Stimulated activated CD8-positive, alpha-beta memory T cell treated with anti-CD3 and anti-CD28 coated beads, Interleukin-4, amount 100 ng/mL, for 48 hours (primary cell): ENCODE measurements around the gene SNX5.
"Not testable (repeated sequence)": the region's sequence is repeated elsewhere in the genome, so short reads cannot be mapped to it uniquely, and the experiment has no call there.

Experiments
- DNase-seq: peaks from one replicate; pipeline ENCODE4 v3.0.0-alpha.2; 2020

Gene SNX5

DNA sequence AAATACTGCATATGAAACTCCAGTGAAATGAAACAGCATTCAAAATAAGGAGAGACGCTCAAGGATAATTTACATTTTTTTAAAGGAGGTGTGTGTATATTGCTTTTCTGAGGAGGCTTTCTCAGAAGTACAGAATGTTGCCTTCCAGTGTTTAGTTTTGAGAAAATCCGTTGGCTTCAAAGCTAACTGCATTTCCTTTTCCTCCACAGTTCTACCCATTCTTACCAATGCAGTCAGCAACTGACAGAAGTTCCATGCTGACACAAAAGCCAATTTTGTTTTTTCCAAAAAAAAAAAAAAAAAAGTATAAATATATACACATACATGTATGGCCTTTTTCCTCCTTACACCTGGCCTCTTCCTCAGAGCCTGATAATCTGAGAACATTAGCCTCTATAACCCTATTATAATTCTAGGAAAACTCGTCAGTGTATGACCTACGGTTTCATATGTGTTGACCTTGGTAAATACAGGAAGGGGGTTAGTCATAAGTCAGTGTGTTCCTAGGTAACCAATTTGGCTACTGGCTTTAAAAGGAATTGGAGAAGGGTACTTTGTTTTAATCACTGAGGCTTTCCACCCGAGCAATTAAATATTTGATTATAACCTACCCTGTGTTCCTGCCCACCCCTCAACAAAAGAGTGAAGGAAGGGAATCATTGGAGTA is 24.4 kb upstream of the SNX5 start:
- no peak for DNase-seq

DNA sequence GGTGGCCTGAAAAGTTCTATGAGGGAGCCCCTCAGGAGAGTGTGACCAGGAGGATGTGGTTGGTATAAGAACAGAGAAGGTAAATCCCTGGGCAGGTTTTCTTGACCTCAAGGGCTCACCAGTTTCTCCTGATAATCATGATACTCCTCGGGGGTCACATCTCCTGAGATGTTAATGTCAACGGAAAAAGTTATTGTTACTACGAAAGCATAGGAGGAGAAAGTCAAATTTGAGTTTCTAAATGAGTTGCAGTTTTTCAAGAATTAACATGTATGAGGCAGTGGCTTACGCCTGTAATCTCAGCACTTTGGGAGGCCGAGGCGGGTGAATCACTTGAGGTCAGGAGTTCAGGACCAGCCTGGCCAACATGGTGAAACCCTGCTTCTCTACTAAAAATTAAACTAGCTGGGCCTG is 23.6 kb upstream of the SNX5 start:
- DNase-seq: peak; percentile 66

DNA sequence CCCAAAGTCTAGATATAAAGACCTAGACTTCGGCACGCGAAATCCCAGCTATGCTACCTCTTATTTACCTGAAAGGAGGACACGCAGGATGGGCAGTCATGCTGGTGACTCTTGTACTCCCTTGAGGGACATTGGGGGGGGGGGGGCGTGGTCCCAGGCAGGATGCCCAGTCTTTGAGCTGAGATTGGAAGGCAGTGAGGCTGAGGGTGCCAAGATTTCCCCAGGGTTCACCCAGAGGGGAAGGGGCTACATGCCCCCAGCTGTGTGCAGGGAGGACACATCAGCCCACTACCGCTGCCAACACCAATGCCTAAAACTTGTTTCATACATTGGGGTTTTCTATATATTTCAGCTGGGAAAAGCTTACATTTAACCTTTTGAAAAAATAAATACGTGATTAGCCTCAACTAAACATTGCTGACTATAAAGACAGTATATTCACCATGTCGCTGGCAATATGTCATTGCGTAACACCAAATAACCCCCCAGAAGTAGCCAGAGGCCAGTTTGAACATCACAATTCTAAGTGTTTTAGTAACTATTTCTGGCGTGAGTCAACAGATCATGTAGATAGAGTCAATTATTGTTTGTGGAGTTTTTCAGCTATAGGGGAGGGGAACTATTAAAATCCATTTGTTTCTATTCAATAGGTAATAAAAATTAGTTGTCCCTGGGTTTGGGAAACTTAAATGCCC is 21.8 kb upstream of the SNX5 start:
- no peak for DNase-seq

DNA sequence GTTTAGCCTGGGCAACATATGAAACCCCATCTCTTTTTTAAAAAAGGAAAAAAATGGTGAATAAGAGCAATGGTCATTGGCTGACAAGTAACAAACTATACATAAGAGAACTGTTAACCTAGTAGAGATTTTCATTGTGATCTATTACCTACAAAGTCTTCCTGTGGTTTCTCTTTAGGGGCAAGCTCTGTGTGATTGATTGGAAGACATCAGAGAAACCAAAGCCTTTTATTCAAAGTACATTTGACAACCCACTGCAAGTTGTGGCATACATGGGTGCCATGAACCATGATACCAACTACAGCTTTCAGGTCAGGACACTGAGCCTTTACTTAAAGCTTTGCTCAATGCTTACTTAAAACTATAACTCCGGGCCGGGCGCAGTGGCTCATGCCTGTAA is 19.4 kb upstream of the SNX5 start:
- no peak for DNase-seq

DNA sequence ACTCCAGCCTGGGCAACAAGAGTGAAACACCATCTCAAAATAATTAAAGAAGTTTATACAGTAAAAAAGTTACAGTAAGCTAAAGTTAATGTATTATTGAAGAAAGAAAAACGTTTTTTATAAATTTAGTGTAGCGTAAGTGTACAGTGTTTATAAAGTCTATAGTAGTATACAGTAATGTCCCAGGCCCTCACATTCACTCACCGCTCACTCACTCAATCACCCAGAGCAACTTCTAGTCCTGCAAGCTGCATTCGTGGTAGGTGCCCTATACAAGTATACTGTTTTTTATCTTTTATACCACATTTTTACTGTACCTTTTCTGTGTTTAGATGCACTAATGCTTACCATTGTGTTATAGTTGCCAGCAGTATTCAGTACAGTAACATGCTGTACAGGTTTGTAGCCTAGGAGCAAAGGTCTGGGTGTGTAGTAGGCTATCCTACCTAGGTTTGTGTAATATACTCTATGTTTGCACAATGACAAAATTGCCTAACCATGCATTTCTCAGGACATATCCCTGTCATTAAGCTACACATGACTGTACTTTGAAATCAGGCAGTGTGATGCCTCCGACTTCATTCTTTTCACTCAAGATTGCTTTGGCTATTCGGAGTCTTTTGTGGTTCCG is 16.9 kb upstream of the SNX5 start:
- no peak for DNase-seq

DNA sequence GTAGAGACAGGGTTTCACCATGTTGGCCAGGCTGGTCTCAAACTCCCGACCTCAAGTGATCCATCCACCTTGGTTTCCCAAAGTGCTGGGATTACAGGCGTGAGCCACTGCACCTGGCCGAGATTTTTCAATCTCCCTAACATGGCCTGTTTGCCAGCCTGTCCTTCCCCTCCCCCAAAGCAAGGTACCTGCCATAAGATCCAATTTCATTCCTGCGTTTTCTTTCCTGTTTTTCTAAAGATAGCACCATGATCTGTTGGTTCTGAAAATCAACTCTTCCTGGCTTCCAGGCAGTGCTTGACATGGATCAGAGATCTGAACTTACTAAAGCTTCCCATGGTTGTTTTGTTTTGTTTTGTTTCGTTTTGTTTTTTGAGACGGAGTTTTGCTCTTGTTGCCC is 7.7 kb upstream of the SNX5 start:
- DNase-seq: no peak

DNA sequence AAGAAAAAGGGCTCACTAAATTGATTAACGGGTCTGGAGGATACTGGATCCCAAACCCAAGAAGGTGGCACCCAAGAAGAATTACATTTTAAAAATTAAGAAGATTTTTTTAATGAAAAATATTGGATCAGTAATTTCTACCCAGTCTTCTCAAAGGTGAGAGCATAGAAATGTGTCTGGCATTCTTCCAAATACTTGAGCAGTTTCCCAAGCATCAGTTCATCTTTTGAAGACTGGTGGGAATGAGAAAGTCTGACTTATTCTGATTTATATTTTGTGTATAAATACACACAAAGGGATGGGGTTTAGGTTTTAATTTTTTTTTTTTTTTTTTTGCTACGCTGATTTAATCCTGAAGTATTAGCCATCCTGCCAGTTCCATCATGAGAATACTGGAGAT is 3.5 kb upstream of the SNX5 start:
- DNase-seq: no peak

DNA sequence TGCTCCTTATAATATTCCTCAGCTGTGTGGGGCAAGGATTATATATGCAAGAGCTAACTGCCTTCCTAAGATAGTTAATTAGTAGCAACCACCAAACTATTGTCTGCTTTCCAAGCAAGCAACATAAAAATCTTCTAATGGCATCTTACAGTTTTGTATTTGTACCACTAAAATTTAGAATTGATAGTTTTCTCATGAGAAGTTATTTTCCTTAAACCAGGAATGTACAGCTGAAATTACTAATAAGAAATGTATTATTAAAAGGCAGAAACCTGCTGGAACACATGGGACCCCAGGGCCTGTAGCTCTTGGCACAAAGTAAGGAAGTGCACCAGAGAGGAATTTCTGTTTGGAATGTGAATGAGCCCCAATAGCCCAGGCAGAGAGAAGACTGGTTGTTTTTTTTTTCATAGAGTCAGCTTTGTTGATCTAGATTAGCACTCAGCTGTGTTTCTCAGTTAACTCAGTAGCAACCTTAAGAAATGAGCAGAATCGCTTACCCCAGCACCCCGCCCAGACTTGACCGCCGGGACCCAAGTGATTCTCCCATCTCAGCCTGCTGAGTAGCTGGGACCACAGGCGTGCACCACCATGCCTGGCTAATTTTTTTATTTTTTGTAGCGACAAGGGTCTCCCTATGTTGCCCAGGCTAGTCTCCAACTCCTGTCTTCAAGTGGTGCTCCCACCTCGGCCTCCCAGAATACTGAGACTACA is 2.9 kb upstream of the SNX5 start:
- no peak for DNase-seq

DNA sequence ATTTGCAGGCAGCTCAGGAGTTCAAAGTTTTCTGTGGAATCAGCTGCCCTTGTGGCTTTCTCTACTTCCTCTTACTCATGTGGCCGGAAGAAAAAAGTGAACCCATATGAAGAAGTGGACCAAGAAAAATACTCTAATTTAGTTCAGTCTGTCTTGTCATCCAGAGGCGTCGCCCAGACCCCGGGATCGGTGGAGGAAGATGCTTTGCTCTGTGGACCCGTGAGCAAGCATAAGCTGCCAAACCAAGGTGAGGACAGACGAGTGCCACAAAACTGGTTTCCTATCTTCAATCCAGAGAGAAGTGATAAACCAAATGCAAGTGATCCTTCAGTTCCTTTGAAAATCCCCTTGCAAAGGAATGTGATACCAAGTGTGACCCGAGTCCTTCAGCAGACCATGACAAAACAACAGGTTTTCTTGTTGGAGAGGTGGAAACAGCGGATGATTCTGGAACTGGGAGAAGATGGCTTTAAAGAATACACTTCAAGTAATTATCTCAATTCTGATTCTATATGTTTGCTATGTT is 1.4 kb upstream of the SNX5 start:
- DNase-seq: peak; percentile 57

DNA sequence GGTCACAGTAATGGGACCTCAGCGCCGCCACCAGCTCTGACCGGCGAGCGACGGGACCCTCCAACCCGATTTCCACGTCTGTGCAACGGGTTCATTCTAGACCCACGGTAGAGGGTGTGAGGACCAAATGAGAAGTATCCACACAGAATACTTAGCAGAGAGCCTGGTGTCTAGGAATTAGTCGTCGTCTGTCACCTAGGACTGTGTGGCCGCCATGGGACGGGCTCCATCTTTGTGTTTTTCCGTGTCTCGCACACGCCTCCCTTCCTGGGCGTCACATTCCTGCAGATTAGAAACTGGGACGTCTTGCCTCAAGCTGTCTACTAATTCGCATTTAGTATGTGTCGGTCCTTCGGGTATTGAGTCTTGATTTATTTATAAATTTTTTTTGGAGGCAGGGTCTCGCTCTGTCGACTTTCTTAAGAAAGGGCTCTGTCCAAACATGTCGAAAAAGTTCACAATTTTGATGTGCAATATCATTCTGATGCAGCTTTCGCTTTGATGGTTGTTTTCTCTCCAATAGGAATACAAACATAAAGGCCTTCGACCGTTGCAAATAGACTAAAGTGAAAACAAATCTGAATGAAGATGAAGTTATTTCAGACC is 787 bp upstream of the SNX5 start:
- no peak for DNase-seq

DNA sequence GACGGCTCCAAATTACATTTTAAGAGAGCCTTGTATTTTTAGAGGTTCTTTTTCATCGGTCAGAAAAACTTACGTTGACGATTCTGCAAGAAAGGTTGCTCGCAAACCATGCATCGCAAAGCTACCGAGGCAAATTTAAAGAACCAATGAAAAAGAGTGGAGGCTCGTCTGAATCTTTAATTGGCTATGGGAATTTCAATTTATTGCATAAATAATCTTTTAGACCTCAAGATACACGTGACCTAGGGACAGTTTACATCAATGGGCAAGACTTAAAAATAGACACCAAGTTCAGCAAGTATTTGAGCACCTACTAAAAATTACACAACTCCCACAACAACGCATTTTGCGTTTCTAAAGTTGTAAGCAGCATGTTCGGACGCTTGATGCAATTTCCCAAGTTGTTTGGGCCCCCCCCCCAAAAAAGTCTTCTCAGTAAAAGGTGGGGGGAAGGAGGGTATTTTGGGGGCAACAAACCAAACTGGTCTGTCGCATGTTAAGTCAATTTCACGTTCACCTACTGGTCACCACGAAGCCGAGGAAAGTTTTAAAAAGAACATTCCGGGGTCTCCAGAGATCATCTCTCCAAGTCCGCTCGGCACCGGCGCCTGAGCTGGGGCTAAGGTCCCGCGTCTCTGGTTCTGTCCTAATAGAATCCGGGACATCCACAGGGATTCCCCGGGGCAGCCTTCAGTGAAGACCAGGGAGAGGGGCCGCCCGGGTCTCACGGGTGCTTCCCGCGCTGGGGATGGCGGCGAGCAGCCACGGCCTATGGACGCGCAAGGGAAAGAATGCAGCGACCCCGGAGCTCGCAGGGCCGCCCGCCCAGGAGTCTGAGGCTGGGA is 851 bp downstream of the SNX5 start:
- DNase-seq: peak; percentile 57

DNA sequence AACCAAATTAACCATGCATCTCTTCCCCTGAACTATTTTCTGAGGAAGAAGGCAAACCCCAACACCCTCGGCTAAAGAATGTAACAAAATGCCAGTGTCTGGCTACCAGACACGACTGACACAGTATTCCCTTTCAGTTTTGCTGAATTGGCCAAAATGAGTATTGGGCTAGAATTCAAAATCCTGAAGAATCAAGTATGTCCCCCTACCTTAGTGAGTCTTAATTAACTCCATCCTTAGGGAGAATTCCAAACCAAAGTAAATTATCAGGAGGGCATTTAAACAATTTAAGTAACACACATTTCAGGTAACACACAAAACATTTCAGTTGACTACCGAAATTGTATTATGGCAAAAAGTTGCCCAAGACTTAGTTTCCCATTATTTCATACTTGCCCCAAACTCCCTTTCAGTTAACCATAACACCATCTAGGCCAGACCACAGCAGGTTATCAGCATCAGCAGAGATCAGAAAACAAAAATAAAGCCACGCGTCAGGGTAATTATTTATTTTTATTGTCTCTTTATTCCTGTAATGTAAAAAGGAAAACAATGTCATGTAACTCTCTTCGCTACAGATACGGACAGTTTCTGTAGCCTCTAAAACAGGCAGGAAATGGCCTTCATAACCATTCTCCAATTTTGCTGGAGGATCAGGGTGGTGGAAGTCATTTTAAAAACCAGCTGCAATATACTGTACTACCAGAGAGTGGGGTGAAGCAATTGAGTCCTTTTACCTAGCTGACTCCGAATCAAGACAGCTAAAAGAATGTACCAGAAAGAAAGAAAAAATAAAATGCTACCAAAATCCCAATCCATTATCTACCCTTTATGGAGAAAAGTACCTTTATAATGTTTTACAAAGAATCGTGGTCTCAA is 1.9 kb downstream of the SNX5 start:
- DNase-seq: no peak

DNA sequence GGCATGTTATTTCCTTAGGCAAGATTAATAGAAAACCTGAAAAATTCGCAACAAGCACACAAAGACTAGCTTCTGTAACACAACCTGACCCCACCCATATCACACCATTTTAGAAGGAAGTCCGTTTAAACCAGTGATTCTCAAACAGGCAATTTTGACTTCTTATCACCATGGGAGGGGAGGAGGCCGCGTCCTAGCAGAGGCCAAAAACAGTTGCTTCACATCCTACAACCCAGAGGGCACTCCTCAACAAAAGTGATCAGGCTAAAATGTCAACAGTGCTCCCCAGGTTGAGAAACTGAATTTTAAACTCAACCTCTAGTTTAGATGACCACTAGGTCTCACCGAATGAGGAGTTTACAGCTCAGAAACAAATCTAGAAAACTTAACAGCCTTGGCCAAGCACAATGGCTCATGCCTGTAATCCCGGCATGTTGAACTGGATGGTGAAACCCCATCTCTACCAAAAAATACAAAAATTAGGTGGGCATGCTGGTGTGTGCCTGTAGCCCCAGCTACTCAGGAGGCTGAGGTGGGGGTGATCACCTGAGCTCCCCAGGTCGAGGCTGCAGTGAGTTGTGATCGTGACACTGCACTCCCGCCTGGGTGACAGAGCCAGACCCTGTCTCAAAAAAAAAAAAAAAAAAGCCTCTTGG is 3.4 kb downstream of the SNX5 start:
- no peak for DNase-seq

DNA sequence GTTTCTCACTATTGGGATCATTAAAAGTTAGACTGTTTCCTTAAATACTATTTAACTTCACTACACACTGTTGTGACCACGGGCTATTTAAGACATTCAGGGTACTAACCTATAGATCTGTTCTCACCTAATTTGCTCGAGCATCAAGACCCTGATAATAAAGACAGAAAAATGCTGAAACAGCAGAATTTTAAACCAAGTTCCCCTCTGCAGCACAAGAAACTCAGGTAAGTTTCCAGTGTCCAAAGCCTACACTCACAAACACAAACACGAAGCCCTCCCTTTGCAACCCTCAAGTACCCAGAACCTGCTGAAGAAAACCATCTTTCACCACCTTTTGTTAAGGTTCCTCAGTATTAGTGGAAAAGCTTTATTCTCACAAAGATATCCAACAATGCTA is 4.0 kb downstream of the SNX5 start:
- DNase-seq: no peak

DNA sequence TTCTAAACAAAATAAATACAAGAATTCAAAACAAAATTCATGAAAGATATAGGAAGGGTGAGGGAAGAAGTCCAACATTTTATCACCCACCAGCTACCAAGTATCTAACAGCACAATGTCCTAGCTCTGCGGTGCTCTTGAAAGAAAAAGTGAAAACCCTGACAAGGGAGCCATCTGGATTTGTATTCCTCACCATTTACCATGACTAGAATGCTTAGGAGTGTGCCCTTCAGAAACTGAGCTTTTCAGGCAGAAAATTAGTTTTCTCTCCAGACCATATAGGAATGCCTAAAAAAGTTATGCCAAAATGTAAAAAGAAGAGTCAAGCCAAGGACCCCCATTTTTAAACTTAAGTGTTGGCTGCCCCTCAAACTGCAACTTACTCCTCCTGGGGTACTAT is 4.5 kb downstream of the SNX5 start:
- no peak for DNase-seq

DNA sequence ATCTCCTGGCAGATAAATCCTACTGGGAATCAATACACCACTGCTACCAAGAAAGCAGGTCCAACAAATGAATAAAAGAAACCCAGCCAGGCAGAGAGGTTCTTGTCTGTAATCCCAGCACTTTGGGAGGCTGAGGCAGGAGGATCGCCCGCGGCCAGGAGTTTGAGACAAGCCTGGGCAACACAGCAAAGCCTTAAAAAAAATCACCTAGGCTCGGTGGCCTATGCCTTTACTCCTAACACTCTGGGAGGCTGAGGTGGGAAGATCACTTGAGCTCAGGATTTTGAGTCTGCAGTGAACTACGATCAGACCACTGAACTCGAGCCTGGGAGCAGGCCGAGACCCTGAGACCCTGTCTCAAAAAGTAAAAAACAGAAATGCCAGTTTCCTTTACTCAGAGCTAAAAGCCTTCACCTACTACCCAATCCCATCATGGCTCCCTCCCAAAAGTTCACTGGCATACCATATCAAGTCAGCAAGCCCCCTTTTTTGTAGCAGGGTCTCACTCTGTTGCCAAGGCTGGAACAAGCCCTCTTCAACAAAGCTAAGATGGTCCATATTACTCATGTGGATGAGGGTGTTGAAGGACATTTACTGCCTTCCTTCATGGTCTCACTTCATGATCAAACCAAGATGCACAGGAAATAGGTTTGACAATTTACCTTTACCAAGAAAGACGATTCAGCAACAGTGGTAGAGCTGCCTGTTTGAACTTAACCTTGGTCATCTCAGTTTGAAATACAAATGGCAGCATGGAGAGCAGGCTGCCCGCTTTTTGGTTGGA is 5.3 kb downstream of the SNX5 start:
- no peak for DNase-seq

DNA sequence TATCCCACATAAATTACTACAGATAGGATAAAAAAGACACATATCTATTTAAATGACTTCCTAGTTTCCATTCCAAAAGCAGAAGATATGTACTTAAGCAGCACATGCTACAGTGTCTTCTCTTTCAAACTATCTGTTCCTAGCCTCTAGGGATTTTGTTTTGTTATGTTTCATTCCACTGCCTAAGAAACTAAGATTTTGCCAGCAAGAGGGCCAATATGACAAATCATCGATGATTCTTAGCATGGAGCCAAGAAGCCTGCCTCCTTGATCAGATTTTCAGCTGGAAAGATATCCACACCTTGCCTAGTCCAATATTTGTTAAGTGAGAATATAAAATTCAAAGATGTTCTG is 7.0 kb downstream of the SNX5 start:
- no peak for DNase-seq

DNA sequence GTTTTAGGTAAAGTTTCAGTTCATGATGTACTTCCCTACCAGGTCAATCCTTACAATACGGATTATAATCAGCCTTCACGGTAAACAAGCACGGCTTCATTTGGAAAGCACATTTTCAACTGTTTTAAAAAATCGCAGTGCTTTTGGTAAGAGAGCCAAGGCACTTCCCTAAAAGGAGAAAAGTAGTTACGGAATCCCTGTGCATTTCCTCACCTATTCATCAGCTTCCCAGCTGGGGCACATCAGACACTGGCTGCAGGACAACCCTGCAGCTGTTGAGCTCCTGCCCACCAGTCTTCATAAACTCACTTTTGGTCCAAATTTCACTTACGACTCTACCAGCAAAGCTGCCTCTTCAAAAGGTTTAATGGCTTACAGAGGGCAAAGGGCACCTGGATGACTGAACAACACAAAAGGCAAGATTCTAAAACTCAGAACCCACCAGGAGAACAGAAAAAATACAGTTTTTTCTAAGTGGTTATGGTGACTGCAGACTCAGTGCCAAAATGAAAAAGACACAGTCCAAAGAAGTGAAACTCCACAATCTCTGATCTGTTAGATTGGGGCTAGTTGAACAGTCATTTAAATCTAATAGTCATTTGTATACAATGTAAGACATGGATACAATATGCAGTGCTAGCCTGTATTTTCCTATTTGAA is 7.5 kb downstream of the SNX5 start:
- no peak for DNase-seq

DNA sequence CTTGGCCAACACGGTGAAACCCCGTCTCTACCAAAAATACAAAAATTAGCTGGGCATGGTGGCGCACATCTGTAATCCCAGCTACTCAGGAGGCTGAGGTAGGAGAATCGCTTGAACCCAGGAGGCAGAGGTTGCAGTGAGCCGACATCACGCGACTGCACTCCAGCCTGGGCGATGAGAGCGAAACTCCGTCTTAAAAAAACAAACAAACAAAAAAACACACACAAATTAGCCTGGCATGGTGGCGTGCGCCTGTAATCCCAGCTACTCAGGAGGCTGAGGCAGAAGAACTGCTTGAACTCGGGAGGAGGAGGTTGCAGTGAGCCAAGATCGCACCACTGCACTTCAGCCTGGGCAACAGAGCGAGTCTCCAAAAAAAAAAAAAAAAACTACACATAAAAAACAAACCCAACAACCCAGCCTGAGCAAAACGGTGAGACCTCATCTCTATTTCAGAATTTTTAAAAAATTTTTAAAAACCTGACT is 8.2 kb downstream of the SNX5 start:
- DNase-seq: not testable (repeated sequence)
